ENCODE results near the gene SOX8. TPM values are rescaled to one million over a fixed set of nuclear protein-coding genes. Genes with fewer than 3 reads are reported as not detected.

SOX8 gene
- total RNA-seq, 1 experiment from 2014 or later, result 5.2 TPM

GRCh38 chr16:1028056-1028455 is 46.5 kb downstream of the SOX8 start:
- no peak overlapping the region for H3K4me3 ChIP-seq (replicated peaks in 1 of 2; ENCODE audit: low read depth in 1 of 2, low read length in 2 of 2)
- DNase-seq (ENCODE audit: low read depth, low spot score) (no peak), ATAC-seq (no peak)
- TF ChIP-seq JUND (IDR thresholded peaks at IDR 0.05) (no peak), RAD21 (IDR thresholded peaks at IDR 0.05; ENCODE audit: low read depth) (no peak), SRF (IDR thresholded peaks at IDR 0.05; ENCODE audit: low read depth) (no peak), YY1 (IDR thresholded peaks at IDR 0.05; ENCODE audit: extremely low read depth, insufficient replicate concordance, low read depth, low read length) (no peak), SP1 (IDR thresholded peaks at IDR 0.05; ENCODE audit: low read depth) (no peak), EZH2 (IDR thresholded peaks at IDR 0.05) (no peak), ZFX (IDR thresholded peaks at IDR 0.05) (no peak), ZNF274 (IDR thresholded peaks at IDR 0.05; ENCODE audit: low read depth, low read length) (no peak), ATF3 (IDR thresholded peaks at IDR 0.05) (no peak), REST (IDR thresholded peaks at IDR 0.05; ENCODE audit: low read depth) (no peak), CEBPB (IDR thresholded peaks at IDR 0.05; ENCODE audit: low read depth) (no peak), MAX (IDR thresholded peaks at IDR 0.05) (no peak), CBX3 (IDR thresholded peaks at IDR 0.05; ENCODE audit: low read depth) (no peak), EZH2phosphoT487 (IDR thresholded peaks at IDR 0.05; ENCODE audit: borderline replicate concordance) (no peak)
- TF ChIP-seq, protein P1, sequence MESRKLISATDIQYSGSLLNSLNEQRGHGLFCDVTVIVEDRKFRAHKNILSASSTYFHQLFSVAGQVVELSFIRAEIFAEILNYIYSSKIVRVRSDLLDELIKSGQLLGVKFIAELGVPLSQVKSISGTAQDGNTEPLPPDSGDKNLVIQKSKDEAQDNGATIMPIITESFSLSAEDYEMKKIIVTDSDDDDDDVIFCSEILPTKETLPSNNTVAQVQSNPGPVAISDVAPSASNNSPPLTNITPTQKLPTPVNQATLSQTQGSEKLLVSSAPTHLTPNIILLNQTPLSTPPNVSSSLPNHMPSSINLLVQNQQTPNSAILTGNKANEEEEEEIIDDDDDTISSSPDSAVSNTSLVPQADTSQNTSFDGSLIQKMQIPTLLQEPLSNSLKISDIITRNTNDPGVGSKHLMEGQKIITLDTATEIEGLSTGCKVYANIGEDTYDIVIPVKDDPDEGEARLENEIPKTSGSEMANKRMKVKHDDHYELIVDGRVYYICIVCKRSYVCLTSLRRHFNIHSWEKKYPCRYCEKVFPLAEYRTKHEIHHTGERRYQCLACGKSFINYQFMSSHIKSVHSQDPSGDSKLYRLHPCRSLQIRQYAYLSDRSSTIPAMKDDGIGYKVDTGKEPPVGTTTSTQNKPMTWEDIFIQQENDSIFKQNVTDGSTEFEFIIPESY (IDR thresholded peaks at IDR 0.05; ENCODE audit: extremely low read depth, insufficient replicate concordance, low read length), result no peak
- H4K20me1 ChIP-seq (ENCODE audit: insufficient read depth), result no peaks in the 10 kb centered on the region
- CTCF ChIA-PET, result no interaction called here
- no peak overlapping the region for H3K27ac ChIP-seq (ENCODE audit: low read depth, low read length)
- H3K36me3 ChIP-seq (ENCODE audit: control insufficient read depth in 1 of 2, insufficient read depth in 2 of 2, low read length in 2 of 2), result no peaks in the 10 kb centered on the region
- POLR2A ChIA-PET, result no interaction called here
- H3K4me2 ChIP-seq (ENCODE audit: low read length), result peak overlapping the region; percentile 12; the same call in 1 of the 2 replicates
- no peak overlapping the region for H3K9ac ChIP-seq (ENCODE audit: low read length)
- RAD21 ChIA-PET (ENCODE audit: low non-redundant PET in 1 of 2, low total read pairs in 2 of 2, uncharacterized antibody in 2 of 2, unreplicated experiment in 2 of 2), result no interaction called here
- H3K4me1 ChIP-seq (ENCODE audit: control insufficient read depth in 1 of 2, insufficient read depth in 2 of 2, low read length in 2 of 2), result no peaks in the 10 kb centered on the region
- H3K27me3 ChIP-seq (ENCODE audit: insufficient read depth, low read length), result peaks cover 11% of the 10 kb centered on the region
- H3K9me2 ChIP-seq (ENCODE audit: insufficient read depth), result no peaks in the 10 kb centered on the region
- intact Hi-C loops (cut with micrococcal nuclease), result no loop called here
- BruUV-seq (replicated peaks), result no TSS peak
- no peaks in the 10 kb centered on the region for H3K79me2 ChIP-seq (ENCODE audit: insufficient read depth, low read length)
- no peak overlapping the region for H2AFZ ChIP-seq (ENCODE audit: low read depth, low read length, poor library complexity, severe bottlenecking)
- peaks cover 0 to 1% of the 10 kb centered on the region in 2 experiments; a peak in 1 of 4 replicates for H3K9me3 ChIP-seq (ENCODE audit: control insufficient read depth in 1 of 2, insufficient read depth in 1 of 2, low read depth in 1 of 2, low read length in 2 of 2)
